Measurements from ENCODE around the gene RBP5. TPM values are rescaled to one million over a fixed set of nuclear protein-coding genes. Genes with fewer than 3 reads are reported as not detected.

The RBP5 gene
- total RNA-seq, 4 donors from 2014 or later, result not detected

DNA sequence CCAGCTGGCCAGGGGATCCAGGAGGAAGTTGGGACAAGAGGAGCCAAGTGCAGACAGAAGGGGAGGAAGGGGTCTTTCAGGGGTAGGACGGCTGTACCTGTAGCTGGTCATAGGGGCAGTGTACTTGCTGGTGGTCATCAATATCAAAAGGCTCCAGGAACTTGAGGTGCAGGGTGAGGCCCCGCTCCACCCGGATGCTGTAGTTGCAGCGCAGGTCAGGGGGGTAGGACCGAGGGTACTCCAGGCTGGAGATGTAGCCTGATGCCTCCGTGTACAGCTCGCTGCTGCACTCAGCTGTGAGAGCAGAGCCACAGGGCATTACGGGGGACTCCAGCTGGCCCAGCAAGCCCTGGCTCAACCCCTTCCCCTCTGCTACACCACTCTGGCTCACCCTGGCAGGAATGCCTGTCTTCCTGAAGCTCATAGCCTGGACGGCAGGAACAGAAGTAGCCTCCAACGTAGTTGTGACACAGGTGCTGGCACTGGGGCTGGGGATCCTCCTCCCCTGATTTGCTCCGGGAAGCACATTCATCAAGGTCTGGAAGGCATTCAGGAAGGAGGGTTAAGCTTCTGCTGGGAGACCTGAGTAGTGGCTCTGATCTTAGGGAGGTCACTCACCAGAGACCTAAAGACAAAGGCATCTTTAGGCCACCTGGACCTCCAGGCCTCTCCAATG, 39.4 kb downstream of the RBP5 start:
- intact Hi-C loops (cut with DNase I; ENCODE audit: low total_unique reads) (no loop called here), in situ Hi-C loops (cut with MboI; ENCODE audit: low sequenced_read_pairs in 4 of 4) (no loop called here)
- Histone ChIP-seq H3K4me1 (peaks cover 8 to 15% of the 10 kb centered on the region in 2 donors), H3K4me3 (no peak overlapping the region), H3K27me3 (no peaks in the 10 kb centered on the region), H3K9me3 (no peaks in the 10 kb centered on the region), H3K27ac (peak overlapping the region; percentile 68 to 80 (median 70)), H3K36me3 (no peaks in the 10 kb centered on the region)
- DNase-seq (no peak), ATAC-seq (no peak)
- TF ChIP-seq, protein P1, sequence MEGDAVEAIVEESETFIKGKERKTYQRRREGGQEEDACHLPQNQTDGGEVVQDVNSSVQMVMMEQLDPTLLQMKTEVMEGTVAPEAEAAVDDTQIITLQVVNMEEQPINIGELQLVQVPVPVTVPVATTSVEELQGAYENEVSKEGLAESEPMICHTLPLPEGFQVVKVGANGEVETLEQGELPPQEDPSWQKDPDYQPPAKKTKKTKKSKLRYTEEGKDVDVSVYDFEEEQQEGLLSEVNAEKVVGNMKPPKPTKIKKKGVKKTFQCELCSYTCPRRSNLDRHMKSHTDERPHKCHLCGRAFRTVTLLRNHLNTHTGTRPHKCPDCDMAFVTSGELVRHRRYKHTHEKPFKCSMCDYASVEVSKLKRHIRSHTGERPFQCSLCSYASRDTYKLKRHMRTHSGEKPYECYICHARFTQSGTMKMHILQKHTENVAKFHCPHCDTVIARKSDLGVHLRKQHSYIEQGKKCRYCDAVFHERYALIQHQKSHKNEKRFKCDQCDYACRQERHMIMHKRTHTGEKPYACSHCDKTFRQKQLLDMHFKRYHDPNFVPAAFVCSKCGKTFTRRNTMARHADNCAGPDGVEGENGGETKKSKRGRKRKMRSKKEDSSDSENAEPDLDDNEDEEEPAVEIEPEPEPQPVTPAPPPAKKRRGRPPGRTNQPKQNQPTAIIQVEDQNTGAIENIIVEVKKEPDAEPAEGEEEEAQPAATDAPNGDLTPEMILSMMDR (IDR thresholded peaks at IDR 0.05 in 4 of 5, conservative IDR thresholded peaks at IDR 0.05 in 1 of 5), result no peak
- no peak for TF ChIP-seq POLR2A (IDR thresholded peaks at IDR 0.05)

DNA sequence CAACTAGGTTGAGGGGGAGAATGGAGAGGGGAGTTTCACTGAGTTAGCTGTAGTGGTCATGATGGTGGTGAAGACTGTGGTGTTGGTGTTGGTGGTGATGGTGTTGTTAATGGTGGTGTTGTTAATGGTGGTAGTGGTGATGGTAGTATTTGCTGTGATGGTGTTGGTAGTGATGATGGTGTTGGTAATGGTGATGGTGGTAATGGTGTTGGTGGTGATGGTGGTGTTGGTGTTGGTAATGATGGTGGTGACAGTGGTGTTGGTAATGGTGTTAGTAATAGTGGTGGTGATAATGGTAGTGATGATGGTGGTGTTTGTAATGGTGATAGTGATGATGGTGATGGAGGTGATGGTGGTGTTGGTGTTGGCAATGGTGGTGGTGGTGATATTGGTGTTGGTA, 45.6 kb downstream of the RBP5 start:
- H3K4me3 ChIP-seq, result no peak overlapping the region
- ATAC-seq (no peak), DNase-seq (no peak)
- intact Hi-C loops (cut with DNase I; ENCODE audit: low total_unique reads), result no loop called here
- in situ Hi-C loops (cut with MboI; ENCODE audit: low sequenced_read_pairs in 4 of 4), result no loop called here
- no peak overlapping the region for H3K27ac ChIP-seq
- TF ChIP-seq POLR2A (IDR thresholded peaks at IDR 0.05), result no peak
- TF ChIP-seq, protein P1 (IDR thresholded peaks at IDR 0.05 in 4 of 5, conservative IDR thresholded peaks at IDR 0.05 in 1 of 5), result no peak
- H3K27me3 ChIP-seq, result no peaks in the 10 kb centered on the region
- H3K9me3 ChIP-seq, result no peaks in the 10 kb centered on the region
- no peaks in the 10 kb centered on the region for H3K36me3 ChIP-seq
- H3K4me1 ChIP-seq, result peaks cover 0 to 4% of the 10 kb centered on the region in 2 donors

DNA sequence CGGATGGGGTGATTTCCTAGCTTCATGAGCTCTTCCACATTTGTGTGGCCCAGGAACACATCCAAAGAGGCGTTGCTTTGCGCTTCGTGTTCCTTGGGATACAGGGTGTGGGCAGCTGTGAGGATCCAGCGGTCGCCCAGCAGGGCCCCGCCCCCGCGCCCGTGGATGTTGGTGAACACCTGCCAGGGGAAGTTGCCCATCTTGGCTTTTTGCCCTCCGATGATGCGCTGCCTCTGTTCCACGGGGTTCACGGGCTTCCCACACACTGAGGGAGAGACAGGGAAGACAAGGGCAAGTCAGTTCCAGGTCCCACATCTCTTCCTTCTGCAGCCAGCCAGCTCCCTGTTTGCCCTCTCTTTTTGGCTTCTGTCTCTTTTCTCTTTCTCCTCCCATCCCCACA, 47.7 kb downstream of the RBP5 start:
- H3K27ac ChIP-seq, result no peak overlapping the region
- ATAC-seq (no peak), DNase-seq (no peak)
- H3K4me1 ChIP-seq, result peaks cover 0 to 4% of the 10 kb centered on the region in 2 donors
- no peaks in the 10 kb centered on the region for H3K9me3 ChIP-seq
- in situ Hi-C loops (cut with MboI; ENCODE audit: low sequenced_read_pairs in 4 of 4) (no loop called here), intact Hi-C loops (cut with DNase I; ENCODE audit: low total_unique reads) (no loop called here)
- no peaks in the 10 kb centered on the region for H3K27me3 ChIP-seq
- no peak overlapping the region for H3K4me3 ChIP-seq
- no peaks in the 10 kb centered on the region for H3K36me3 ChIP-seq
- TF ChIP-seq, protein P1 (IDR thresholded peaks at IDR 0.05 in 4 of 5, conservative IDR thresholded peaks at IDR 0.05 in 1 of 5), result no peak
- TF ChIP-seq POLR2A (IDR thresholded peaks at IDR 0.05), result no peak

DNA sequence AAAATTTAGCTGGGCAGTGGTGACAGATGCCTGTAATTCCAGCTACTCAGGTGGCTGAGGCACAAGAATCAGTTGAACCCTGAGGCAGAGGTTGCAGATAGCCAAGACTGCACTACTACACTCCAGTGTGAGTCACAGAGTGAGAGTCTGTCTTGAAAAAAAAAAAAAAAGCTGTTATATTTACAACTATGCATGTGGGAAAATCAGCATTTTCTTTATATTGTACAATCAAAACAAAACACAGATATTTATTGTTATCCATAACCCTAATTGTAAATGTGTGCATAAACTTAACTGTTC, 48.9 kb downstream of the RBP5 start:
- in situ Hi-C loops (cut with MboI; ENCODE audit: low sequenced_read_pairs in 4 of 4), result no loop called here
- intact Hi-C loops (cut with DNase I; ENCODE audit: low total_unique reads), result no loop called here
- Histone ChIP-seq H3K4me3 (no peak overlapping the region), H3K9me3 (no peaks in the 10 kb centered on the region), H3K4me1 (peaks cover 0 to 4% of the 10 kb centered on the region in 2 donors), H3K36me3 (no peaks in the 10 kb centered on the region), H3K27me3 (no peaks in the 10 kb centered on the region), H3K27ac (peak overlapping the region; percentile 33 to 67 (median 60))
- TF ChIP-seq POLR2A (IDR thresholded peaks at IDR 0.05), result no peak
- TF ChIP-seq, protein P1 (IDR thresholded peaks at IDR 0.05 in 4 of 5, conservative IDR thresholded peaks at IDR 0.05 in 1 of 5), result no peak
- ATAC-seq (no peak), DNase-seq (no peak)

DNA sequence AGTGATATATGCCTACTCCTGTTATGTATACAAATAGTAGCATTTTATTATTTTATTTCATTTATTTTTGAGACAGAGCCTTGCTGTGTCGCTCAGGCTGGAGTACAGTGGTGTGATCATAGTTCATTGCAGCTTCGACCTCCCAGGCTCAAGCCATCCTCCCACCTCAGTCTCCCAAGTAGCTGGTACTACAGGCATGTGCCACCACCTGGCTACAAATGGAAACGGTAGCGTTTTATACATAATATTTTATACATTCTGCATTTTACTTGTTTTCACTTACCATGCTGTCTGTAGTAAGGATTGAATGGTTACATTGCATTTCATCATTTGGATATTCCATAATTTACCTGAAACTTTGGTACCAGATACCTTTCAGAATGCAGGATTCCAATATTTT, 50.5 kb downstream of the RBP5 start:
- intact Hi-C loops (cut with DNase I; ENCODE audit: low total_unique reads) (no loop called here), in situ Hi-C loops (cut with MboI; ENCODE audit: low sequenced_read_pairs in 4 of 4) (no loop called here)
- Histone ChIP-seq H3K9me3 (no peaks in the 10 kb centered on the region), H3K27ac (no peak overlapping the region), H3K4me1 (peaks cover 0 to 4% of the 10 kb centered on the region in 2 donors), H3K27me3 (no peaks in the 10 kb centered on the region), H3K4me3 (no peak overlapping the region), H3K36me3 (no peaks in the 10 kb centered on the region)
- ATAC-seq, result no peak
- no peak for DNase-seq
- TF ChIP-seq, protein P1 (IDR thresholded peaks at IDR 0.05 in 4 of 5, conservative IDR thresholded peaks at IDR 0.05 in 1 of 5), result no peak
- TF ChIP-seq POLR2A (IDR thresholded peaks at IDR 0.05), result no peak
